CD4-positive, alpha-beta T cell treated with Interleukin-15 for 1 hour (primary cell): ENCODE results near the gene RXRA.

ENCODE experiments used
- DNase-seq: peaks from one replicate; pipeline ENCODE4 v3.0.0-alpha.2; 2020

RXRA gene

DNA sequence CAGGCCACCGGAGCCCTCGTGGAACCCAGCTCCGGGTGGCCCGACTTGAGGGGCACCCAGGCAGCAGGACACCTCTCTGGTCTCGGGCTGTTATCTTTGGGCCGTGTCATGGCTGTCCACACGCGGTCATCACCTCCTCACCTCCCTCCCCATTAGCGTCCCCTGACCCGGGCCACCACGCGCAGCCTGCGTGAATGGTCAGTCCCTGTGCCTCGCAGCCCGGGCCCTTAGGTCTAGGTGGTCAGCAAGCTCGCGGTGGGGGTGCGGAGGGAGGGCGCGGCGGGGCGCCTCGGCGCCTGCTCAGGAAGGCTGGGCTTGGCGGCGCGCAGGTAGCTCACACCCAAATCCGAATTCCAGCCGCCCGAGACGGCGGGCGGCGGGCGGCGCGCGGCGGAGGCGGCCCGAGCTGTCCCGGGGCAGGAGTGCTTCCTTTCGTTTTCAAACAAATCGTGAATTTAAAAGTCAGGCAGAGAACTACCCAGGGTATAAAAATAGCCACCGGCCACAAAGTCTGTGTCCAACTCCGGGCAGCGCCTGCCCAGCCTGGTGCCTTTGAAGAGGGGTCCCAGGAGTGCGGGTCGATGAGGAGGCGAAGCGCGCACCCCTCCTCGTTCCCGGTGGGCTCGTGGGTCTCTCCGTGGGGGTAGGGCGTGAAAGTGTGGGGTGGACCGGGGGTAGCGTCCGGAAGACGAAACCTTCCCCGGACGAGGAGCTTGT, 1.0 kb upstream of the RXRA start:
- DNase-seq: no peak

DNA sequence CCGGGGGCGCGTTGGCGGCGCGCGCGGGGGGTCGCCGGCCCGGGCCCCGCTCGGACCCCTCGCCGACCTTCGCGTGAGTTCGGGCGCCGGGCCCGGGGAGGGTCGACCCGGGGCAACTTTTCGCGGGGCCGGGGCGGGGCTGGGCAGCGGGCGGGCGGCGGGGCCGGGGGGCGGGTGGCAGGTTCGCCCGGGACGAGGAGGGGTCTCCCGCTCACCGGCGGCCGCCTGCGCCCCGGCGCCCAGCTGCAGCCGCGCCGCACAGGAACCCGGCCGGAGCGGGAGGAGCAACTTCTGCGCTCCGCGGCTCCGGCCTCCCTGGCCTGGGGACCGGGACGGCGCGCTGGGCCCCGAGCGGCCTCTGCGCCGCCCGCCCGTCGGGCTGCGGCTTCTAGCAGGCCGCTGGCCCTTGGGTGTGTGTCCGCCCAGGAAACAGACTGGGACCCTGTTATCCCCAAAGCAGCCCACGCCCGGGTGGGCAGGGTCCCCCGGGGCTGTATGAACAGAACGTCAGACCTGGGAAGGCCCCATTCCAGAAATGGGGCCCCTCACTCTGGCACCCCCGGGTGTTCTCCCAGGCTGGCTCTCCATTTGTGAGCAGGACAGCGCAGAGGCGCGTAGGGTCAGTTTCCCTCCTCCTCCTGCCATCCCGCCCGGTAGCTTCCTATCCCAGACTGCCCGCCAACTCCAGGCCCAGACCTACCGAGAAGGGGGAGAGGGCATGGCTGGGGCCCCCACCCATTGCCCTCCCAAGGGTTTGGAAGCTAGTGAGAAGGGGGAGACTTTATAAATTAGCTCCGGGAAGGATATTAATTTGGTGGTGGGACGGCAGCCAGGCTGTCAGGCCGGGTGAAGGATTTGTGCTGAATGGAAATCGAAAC, 708 bp downstream of the RXRA start:
- no peak for DNase-seq

DNA sequence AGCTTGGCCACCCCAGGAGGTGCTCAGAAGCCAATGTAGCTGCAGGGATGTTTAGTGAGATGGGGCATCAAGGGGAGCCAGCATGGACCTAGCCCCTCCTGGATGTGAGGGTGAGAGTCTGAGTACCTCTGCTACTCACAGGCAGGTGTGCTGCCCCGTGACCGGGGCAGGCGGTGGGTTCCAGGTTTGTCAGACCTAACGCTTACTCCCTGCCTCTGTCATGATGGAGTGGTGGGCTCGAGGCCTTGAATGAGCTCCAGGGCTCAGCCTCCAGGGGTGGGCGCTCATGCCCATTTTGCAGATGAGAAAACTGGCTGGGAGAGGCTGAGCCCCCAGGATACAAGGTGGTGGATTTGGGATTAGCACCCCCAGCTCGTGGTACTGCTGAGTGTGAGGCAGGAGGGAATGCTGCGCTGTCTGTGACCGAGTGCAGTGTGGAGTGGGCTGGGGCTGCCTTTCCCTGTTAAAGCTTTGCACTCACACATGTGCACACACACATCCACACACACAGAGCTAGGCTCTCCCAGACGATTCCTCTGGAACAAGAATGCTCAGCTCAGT, 1.5 kb downstream of the RXRA start:
- DNase-seq: no peak

DNA sequence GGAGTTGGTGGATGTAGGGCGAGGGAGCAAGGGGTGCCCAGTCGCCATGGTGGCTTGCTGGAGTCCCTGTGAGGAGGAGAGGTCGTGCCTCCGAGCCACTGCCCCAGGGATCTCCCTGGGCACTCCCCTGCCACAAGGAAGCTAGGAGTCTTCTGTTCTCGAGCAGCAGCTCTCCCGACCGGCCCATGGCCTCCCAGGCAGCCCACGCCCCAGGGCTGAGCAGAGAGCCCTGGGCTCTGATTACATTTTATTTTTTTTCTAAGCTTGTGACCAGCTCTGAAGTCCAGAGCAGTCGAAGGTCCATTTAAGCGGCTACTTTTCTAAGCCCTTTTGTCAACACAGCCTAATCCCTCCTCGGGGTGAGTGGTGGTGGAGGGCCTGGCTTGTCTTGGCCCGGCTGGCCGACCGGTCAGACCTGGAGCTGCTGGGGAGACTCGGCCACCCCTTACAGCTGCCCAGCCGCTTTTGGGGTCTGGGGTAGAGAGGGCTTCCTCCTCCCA, 2.1 kb downstream of the RXRA start:
- no peak for DNase-seq

DNA sequence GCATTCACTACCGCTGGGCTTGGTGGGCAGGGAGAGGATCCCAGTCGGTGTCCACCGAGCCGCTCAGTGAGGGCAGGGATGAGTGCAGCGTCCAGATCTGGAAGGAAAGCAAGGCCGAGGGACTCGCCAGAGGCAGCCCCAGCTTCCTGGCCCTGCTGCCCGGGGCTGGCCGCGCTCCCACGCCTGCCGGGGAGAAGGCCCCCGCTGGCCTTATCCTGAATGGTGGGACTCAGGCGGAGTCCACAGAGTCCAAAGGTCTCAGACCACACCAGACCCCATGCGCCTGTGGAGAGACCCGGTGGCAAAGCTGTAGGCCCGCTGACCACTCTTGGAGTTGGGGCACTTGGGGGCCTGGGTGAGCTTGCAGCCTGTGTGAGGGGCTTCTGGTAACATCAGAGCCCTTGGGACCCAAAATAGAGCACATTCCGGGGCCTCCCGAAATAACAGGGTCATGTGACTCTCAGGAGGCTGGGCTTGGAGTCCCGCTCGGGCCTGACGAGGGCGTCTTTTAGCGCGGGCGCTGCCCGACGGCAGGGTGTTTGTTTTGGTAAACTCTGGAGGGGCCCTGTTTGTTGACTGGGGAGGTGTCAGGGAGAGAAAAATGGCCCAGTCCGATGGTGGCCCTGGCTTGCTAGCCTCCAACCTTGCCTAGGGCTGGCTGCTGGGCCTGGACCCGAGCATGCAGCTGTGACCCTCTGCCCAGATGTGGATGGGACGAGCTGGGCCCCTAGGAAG, 2.8 kb downstream of the RXRA start:
- no peak for DNase-seq

DNA sequence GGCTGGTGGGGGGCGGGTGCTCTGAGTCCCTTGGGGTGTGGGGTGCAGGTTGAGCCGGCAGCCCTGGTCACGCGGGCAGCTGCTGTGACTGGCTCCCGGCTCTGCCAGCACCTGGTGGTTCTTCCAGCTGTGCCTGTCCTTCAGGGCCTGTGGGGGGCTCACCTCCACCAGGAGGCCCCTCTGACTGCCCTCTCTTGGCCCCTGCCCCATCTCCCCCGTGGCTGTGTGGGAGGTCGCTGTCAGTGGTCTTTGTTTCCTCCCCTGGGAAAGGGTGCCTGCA, 3.3 kb downstream of the RXRA start:
- no peak for DNase-seq

DNA sequence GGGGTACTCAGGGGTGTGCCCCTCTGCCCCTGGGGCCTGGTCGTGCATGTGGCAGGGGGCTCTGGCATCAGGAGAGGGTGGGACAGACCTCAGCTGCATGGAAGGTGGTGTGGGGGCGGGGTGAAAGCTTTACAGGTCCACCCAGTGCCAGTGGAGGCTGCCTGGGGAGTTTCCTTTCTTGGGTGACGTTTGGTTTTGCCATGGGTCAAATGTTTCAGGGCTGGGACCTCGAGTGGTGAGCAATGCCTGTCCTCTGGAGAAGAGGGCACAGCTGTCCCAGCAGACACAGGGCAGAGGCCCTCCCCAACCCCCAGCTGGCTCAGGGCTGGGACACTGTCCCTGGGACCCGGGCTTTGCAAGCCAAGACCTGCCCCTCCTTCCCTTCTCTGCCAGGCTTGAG, 3.6 kb downstream of the RXRA start:
- no peak for DNase-seq

DNA sequence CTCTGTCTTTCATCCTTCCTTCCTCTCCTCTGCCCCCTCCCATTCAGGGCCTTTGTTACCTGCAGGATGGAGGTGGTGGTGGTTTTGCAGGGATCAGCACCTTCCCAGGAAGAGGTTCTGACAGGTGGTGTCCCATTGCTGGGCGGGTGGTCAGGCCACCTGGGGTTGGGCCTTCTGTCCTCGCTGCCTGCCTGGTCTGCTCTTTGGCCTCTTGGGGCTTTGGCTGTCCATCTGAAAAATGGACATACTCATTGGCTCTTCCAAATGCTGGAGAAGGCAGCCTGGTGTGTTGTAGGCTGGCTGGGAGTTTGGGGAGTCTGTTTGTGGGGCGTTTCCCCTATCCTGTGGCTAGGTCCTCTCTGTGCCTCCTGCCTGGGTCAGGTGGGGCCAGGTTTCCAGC, 4.3 kb downstream of the RXRA start:
- DNase-seq: no peak

DNA sequence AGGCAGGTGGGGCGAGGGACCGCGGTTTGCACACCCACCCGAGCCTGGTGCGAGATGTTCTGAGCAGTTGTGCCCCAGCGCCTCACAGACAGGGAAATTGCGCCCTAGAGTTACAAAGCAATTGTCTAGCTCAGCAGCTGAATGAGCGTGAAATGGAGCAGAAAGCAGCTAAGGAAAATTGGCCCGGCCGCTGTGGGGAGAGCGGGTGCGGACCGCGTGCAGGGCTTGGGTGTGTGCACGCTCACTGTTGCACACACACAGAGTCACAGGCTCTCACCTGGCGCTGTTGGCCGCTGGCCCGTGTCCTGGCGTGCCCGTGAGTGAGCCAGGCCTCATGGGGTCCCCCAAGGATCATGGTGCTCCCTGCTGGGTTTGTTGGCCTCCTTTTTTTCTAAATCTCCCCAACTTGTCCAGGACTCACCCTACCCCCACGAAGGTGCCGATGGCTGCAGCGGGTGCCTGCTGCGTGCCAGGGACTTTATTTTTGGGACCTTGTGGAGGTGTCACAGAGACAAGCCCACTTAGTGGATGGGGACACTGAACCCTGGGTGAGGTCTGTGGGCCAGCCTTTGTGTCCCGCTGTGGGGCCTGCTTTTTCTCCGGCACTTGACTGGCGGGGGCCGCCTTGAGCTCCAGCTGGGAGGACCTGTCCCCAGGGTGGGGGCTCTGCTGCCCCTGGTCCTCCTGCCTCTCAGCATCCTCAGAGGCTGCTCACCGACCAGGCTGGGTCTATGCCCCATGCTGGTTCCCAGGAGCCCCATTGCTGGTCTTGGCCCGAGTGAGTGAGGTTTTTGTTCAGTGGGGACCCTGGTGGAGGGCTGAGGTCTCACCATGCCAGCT, 5.2 kb downstream of the RXRA start:
- DNase-seq: no peak

DNA sequence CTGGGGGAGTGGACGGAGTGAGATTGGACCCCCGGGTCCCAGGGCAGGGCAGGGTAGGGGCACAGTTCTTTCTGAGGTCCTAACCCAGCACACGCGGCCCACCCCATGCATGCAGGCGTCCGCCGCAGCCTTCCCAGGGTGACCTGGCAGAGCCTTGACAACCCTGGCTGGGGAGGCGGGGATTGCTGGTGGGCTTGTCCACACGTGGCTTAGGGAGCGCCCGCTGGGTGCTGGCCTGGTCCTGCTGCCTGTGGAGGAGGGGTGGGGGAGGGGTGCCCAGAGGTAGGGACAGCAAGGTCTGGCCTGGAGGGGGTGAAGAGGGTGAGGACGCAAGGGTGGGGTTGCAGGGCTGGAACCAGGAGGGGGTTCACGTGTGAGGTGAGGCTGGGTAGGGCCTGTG, 6.0 kb downstream of the RXRA start:
- DNase-seq: no peak

DNA sequence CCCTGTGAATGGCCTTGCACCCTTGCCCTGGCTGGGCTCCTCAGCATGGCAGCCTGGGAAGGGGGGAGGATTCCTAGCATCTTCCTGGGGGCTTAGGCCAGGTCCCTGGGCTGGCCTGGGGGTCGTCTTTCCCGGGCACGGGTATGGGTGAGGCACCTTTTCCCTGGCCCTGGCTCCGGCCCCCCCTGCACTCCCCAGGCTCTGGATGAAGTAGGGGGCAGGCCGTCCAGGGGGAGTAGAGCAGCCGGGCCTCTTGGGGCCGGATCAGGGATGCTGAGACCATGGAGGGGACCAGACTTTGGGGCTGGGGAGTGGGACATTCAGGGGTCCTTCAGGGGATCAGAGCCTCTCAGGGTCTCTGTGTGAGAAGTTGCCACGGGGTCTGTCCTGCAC, 6.6 kb downstream of the RXRA start:
- DNase-seq: no peak

DNA sequence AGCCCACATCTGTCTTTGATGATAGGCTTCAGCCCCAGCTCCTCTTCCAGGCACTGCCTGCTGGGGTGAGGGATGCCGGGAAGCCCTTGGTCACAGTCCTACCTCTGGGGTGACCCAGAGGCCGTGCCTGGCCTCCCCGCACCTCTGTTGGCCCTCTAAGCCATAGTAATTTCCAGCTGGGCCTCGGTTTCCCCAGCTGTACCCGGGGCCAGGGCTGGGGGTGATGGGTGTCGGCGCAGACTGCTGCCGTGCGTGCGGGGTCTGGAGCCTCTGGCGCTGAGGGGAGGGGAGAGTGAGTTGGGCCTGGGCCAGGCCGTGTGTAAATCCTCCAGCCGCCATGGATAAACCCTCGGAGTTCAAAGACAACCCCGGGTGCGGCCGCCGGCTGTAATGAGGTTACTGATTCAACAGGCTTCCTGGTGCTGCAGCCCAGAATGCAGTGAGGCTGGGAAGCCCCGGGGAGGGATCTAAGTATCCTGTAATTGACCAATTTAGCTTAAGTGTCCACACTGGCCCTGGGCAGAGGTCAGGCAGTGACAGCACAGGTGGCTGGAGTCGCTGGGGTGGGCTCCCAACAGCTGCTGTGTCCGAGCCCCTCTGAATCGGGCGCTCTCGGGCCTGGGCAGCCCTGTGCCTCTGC, 7.1 kb downstream of the RXRA start:
- no peak for DNase-seq

DNA sequence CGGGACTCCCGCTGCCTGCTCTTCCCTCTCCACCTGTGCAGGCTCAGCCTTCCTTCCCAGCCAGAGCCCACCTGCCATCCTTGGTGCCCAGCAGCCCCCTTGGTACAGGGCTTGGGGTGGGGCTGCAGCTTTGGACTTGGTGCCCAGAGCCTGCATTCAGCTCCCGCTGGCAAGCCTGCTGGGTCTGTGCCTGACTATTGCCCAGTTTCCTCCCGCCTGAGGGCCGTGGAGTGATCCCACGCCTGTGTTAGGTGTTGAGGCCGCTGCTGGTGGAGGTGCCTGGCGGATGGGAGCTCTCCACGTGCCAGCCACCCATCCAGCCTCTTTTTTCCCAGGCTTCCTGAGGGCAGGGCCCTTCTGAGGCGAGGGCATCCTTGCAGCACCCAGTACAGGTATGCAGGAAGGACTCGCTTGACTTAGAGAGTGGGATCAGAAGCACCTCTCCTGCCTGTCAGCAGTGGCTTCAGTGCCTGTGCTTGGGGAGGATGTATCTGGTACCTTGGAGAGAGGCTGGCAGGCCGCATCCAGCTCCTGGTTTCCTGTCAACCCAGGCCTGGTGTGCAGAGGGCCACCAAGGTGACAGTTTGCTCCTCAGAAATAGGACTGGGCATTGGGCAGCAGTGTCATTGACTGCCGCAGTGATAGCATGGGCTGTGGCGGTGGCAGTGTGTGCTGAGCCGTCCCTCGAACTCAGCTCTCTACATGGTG, 7.8 kb downstream of the RXRA start:
- no peak for DNase-seq

DNA sequence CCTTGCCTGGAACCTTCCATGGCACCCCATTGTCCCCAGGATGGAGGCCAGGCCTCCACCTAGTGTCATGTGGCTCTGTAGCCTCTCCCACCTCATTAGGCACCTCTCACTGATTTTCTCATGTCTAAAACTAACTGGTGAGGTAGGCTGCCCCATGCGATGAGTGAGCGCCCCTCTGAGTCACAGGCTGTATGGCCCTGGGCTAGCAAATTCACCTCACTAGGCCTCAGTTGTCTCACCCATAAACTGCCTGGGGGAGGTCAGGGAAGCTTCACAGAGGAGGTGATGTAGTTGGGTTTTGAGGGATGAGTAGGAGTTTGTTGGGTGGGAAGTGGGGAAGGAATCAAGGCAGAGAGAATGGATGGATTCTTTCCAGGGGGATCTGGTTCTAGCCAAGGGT, 8.8 kb downstream of the RXRA start:
- DNase-seq: no peak

DNA sequence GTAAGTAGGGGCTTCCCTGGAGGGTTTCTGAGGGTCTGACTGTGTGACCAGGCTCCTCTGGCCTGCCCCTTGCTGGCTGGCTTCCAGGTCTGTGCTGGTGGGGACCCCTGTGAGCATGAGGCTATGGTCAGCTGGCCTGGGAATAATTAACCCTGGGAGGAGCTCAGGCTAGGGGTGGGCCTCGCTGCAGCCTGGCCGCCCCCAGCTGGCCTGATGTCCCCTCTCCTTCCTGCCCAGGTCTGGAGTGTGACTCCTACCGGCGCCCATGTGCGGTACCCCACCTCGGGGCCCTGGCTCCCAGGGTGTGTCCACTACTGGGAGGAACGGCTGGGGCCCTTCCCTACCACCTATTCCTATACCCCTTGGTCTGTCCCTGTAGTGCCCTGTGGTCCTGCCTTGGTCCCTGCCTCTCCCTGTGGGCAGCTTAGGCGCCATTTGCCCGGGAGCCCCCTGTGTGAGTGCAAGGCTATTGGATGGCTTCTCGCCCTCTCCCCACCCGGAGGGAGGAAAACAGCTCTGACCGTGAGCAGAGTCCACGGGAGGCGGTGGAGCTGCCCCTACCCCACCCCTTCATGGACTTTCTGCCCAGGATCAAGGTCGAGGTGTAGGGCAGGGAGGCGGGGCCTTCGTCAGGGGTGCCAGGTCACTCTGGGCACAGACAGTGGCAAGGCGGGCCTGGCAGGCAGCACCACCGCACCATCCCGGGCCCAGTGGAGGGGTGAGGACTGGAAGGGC, 9.4 kb downstream of the RXRA start:
- DNase-seq: no peak

DNA sequence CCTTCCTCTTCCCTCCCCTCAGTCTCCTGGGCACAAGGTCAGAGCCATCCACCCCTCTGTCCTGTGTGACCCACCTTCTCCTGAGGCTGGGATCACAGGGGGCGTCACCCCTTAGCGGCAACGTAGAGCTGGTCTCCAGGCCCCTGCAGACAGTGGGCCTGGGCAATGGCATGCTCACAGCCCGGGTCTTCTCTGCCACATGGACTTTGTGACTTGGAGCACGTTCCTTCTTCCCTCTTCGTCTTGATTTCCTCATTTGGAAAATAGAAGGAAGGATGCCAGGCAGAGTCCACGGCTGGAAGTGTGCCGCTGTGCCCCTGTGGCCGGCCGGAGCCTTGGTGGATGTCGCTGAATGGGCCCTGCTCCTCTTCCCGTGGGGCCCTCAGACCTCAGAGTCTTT, 10.0 kb downstream of the RXRA start:
- DNase-seq: no peak

DNA sequence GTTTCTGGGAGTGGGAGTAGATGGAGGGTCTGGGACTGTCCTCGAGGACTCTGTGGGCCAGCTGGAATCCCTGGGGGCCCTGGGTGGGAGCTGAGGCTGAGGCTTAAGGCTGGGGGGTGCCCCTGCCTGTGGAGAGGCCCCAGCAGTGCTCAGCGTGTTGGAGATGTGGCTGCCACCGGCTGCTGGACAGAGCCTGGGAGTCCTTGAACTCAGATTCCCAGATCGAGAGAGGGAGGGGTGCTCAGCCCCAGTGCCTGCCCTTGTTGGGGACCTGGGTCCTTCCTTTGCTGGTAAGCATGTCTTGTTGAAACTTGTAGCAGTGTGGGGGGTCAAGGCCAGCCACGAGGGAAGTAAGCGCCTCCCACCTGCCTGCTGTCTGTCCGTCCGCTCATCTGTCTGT, 10.7 kb downstream of the RXRA start:
- DNase-seq: no peak

DNA sequence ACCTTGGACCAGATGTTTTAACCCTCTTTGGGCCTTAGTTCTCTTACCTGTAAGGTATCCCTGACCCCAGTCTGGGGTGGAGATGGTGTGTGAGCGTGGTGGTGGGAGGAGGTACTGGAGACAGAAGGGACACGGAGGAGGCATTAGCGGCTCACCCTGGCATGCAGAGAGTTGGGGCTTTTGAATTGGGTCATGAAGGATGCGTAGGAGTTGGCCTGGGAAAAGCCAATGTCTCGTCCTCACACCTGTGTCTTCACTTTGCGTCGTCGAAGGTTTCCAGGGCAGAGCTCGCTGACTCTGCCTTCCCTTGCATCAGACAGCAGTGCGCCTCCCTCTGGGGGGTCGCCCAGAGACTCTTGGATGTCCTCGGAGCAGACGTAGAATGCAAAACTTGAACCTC, 11.2 kb downstream of the RXRA start:
- no peak for DNase-seq

DNA sequence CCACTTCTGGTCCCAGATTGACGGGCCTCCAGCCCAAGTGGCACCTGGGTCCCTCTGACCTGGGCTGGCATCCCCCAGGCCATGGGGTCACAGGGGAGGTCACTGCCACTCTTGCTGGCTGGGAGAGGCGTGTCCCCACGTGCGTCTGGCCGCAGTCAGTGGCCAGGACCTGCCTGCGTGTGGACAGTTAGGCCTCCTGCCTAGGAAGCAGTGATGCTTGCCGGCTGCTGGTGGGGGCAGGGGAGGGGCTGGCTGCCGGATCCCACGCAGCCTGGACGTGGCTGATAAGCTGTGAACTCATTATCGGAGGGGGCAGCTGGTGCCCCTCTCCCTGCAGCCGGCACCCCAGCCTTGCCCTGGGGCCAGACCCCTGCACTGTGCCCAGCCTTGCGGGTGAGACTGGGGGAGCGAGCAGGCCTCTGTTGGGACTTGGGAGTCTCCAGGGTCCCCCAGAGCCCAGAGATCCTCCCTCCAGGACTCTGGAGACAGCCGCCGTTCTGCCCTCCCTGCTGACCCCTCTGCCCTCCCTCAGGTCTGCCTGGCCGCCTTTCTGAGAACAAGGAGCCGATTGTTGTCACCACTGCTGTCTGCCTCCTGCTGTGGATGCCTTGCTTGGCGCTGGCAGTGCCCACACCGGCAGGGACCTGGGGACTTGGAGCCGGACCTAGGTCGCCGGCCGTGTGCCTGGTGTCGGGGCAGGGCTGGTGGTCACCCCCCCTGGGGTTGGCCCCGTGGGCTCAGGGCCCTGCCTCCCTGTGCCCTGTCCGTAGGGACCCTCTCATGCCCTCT, 12.3 kb downstream of the RXRA start:
- no peak for DNase-seq
